Peyer's patch (tissue), 4 donors: Measurements from ENCODE around the gene TMCC1.

Experiments
- CTCF ChIP-seq, 6 experiments: fragments of 450-650 bp in 4 of 6; fragments of 200-600 bp in 2 of 6; sonication (generic) in 1 of 6; IDR thresholded peaks; one replicate each; pipeline ENCODE4 v1.5.1; 2017 to 2019; ENCODE audit warnings: antibody characterized with exemption in 6 of 6, mild to moderate bottlenecking in 3 of 6, moderate library complexity in 1 of 6
- POLR2A ChIP-seq, 2 donors: fragments of 450-650 bp; IDR thresholded peaks; one replicate each; pipeline ENCODE4 v1.5.1; 2017; ENCODE audit warnings: antibody characterized with exemption in 2 of 2, mild to moderate bottlenecking in 2 of 2, moderate library complexity in 2 of 2

GRCh38 chr3:129617381-129618185 is 275.9 kb downstream of the TMCC1 start:
- TF ChIP-seq POLR2A (IDR thresholded peaks at IDR 0.05) = no peak
- no peak for TF ChIP-seq CTCF (IDR thresholded peaks at IDR 0.05)
